ENCODE results near the gene CD109.
"Not testable (repeated sequence)": the region's sequence is repeated elsewhere in the genome, so short reads cannot be mapped to it uniquely, and the experiment has no call there.

The CD109 gene

DNA sequence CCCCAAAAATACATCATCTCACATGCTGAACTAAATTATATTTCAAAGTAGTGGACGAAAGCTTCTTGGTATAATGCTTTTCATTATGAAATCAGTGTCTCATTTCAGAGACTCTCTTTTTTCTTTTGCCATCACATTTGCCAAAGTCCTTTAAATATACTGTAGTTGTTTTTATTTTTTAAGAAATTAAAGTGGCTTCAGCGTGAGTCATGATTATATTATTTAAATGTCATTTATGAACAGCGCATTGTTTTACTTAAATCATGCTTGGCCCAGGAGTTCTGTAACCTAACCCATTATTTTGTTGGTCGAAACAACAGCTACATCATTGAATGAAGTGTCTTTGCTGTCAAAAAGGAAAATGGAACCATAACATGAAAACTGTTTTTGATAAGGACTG lies 100.9 kb downstream of the CD109 start:
- DNase-seq = no peak

DNA sequence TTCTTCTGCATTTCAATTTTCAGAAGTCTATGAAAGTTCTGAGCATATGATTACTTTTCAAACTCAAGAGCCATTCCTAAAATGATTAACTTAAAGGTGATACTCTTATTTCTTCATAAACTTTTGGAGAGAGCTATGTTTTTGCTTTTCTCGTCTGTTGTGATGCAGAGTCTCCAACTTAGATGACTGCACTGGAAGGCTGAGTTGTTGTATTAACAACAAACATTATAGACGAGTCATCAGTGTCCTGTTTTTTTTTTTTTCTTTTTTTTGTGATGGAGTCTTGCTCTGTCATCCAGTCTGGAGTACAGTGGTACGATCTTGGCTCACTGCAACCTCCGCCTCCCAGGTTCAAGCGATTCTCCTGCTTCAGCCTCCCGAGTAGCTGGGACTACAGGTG lies 101.9 kb downstream of the CD109 start:
- no peak for DNase-seq

DNA sequence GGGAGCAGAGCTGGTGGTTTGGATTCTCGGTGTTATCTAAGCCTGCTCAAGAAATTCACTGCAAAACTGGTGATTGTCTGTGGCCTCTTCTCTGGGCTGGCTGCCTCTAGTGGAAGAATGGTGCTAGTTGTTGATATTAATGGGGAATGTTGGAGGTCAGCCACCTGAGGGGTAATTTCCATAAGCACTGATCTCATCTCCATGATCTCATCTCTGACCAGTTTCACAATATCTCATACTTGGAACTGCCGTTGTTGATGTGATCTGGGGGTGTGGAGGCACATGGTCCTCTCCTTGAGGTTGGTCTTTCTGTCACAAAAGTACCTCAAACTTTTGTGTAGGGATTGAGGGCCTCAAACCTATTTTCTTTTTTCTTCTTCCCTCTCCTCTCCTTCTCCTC lies 102.6 kb downstream of the CD109 start:
- DNase-seq = no peak

DNA sequence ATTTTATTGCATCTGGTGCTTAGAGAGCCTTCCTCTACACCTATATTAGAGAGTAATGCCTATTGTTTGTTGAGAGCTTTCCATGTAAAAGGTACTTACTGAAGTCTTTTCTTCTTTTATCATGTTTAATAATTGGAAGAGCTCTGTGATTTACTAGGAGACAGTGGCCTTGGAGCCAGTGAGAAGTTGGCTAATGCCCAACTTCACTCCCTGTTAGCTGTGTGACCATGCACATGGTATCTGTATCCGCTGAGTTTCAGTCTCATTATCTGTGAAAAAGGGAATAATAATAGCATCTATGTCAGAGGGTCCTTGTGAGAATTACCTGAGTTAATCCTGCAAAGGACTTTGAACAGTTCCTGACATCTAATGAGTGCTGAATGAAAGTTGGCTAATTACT lies 105.0 kb downstream of the CD109 start:
- DNase-seq = no peak

DNA sequence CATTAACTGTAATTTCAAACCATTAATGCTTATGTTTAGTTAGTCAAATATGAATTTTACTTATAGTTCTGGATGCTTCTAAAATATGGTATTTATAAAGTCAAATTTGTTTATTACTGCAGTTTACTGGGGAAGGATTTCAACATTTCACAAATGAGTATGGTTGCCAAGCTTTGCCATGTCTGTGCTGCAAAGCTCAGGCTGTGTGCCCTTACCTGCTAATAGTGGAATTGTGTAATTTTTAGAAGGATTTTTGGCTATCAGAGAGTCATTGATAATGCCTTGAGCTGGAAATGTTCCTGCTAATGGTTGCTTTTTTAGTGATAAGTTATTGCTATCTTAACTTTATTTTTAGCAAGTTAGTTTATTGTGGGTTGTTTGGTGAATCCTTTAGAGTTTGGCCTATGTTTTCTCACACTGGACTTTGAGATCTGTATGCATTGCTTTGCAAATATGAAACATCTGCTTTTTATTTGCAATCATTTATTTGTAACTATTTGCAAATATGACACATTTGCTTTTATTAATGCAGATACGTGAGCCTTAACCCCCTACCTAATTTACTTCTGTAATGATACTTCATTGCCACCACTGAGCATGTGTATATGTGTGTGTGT lies 105.8 kb downstream of the CD109 start:
- DNase-seq = no peak

DNA sequence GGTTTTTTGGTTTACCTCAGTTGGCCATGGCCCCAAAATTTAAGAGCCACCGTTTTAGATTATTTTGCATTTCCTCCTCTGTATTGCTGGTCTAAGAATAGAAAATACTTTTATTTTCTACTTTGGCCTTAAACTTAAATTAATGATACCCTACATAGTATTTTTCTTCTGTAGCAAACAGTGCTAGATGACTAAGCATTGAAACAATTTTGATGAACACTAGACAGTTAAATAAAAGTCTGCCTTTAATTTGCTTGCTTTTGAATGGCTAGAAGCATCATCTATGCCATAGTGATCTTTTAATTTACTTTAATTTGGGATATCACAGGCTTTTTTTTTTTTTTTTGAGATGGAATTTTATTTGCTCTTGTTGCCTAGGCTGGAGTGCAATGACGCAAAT lies 106.4 kb downstream of the CD109 start:
- DNase-seq = no peak

DNA sequence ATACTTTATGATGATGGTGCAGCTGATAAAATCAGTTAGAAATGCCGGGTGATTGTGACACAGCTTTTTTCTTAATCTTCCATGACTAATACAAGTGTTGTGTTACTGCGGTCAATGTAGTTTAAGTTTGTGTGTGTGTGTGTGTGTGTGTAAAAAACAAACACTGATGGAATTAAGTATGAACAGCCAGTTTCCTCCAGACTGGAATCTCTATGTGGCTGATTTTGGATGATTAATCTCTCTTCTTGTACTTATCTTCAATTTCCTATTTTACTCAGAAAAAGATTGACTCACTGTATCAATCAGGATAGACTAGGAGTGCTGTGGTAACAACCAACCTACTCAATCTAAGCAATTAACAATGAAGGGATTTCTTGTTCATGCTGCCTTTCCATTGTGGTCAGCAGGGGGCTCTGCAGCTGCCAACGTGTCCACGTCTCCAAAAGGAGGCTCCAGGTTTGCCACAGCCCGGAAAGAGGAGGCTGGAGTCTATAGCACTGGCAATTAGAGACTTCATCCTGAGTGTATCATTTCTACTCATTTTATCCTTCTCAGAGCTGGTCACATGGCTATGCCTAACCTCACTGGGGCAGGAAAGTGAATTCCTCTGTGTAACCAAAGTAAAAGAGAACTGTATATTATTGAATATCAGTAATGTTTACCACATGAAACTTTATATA lies 107.7 kb downstream of the CD109 start:
- peak; percentile 21 for DNase-seq

DNA sequence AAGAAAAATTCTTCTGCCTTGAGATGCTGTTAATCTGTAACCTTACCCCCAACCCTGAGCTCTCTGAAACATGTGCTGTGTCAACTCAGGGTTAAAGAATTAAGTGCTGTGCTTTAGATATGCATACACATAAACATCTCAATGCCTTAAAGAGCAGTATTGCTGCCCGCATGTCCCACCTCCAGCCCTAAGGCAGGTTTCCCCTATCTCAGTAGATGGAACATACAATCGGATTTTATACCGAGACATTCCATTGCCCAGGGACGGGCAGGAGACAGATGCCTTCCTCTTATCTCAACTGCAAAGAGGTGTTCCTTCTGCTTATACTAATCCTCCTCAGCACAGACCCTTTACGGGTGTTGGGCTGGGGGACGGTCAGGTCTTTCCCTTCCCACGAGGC lies 109.2 kb downstream of the CD109 start:
- DNase-seq = not testable (repeated sequence)

DNA sequence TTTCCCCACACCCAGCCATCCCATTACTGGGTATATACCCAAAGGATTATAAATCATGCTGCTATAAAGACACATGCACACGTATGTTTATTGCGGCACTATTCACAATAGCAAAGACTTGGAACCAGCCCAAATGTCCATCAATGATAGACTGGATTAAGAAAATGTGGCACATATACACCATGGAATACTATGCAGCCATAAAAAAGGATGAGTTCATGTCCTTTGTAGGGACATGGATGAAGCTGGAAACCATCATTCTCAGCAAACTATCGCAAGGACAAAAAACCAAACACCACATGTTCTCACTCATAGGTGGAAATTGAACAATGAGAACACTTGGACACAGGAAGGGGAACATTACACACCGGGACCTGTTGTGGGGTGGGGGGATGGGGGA lies 110.0 kb downstream of the CD109 start:
- not testable (repeated sequence) for DNase-seq

DNA sequence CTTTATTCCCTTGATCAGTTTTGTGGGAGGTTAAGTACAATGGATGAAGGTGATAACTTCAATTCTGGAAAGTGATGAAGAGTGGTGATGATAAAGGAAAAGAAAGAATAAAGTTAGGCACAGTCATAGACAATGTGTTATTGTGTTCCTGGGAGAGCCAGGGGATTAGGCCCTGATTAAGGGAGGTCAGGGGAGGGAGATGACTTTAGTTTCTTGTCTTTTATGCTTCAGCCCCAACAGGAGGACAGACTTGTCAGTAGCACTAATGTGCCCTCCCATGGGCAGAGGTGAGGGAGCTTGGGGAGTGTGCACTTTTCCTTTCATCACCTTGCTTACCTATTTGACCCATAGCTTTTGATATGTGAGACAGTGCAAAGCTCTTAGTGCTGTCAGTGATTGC lies 115.7 kb downstream of the CD109 start:
- DNase-seq = no peak

DNA sequence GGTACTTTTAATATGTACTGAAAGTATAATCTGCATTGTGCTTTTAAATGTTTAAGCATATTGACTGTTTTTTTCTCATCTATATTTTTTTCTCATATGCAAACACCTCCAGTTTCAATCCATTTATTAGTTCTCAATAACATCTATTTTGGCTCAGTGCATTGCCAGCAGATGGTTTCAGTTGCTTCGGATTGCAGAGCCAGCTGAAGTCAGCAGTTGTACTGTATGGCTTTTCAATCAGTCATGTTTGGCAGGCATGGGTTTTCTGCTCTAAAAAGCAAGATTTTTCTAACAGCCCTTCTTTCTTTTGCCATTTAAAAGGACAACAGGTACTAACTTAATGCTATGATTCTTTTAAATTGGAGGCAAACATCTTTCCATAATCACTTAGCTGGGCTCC lies 121.2 kb downstream of the CD109 start:
- DNase-seq = no peak

DNA sequence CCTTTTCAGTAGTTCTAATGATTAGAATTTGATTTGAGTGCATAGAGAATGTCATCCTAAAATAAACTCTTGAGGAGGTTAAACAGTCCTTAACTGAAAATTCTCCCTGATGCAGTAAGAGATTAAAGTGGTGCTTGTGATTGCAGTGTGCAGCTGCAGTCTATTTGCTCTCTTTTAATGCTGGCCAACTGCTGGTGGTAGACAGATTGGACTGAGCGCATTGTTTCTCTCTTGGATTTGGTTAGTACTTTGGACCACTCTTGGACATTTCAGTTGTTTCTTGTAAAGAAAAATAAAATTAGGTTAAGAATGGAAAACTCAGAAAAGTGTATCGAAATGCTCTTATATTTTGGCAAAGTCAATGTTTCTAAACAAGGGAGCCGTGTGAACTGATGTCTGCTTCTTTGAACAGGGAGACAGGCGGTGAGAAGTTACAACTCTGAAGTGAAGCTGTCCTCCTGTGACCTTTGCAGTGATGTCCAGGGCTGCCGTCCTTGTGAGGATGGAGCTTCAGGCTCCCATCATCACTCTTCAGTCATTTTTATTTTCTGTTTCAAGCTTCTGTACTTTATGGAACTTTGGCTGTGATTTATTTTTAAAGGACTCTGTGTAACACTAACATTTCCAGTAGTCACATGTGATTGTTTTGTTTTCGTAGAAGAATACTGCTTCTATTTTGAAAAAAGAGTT lies 127.2 kb downstream of the CD109 start:
- peak; percentile 70 for DNase-seq

DNA sequence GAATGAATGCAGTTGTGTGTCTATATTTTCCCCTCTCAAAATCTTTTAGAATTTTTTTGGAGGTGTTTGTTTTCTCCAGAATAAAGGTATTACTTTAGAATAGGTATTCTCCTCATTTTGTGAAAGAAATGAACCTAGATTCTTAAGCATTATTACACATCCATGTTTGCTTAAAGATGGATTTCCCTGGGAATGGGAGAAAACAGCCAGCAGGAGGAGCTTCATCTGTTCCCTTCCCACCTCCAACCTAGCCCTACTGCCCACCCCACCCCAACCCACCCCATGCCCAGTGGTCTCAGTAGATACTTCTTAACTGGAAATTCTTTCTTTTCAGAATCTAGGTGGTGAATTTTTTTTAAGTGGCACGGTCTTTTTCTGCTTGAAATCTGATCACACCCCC lies 127.8 kb downstream of the CD109 start:
- DNase-seq = no peak

DNA sequence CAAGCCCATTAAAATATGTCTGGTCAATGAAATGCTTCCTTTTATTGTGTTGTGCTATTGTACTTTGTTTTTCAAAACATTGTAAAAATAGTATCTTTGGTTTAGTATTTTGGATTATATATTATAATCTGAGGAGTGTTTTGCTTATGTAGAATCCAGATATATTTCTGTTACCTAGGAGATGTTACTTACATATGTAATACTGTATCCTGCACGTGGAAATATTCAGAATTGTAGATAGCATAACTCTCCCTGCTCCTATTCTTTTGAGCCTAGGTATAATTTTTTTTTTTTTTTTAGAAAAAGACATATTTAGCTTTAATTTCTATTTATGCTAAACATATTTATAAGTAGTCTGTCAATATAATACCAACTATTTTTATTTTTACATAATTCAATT lies 130.6 kb downstream of the CD109 start:
- no peak for DNase-seq

DNA sequence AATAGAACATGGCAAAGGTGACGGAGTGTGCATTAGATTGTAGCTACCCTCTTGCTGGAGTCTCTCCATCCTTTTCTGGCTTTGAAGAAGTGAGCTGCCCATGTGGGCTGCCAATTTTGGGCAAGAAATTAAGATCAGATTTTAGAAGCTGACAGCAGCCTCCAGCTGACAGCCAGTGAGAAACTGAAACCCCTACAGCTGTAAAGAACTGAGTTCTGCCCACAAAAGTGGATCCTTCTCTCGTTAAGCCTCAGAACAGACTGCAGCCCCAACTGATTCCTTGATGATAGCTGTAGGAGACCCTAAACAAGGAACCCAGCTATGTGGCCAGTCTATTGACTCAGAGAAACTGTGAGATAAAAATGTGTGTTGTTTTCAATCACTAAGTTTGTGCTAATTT lies 134.1 kb downstream of the CD109 start:
- no peak for DNase-seq

DNA sequence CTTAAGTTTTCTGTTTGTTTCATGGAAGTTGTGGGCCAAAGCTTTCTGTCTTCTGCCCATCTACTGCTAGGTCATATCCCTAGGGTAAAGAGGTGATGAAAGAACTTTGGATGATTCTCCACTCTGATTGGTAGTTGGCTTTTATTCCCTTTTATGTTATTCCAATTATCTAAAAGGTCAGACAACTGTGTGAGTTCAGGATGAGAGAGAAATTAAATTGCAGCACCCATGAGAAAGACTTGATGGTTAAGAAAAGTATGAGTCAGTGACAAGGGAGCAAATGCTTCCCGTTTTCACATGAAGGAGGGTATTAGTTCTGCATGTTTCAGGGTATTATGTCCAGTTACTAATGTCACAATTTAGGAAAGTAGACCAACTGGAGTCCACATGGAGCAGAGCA lies 136.3 kb downstream of the CD109 start:
- no peak for DNase-seq

DNA sequence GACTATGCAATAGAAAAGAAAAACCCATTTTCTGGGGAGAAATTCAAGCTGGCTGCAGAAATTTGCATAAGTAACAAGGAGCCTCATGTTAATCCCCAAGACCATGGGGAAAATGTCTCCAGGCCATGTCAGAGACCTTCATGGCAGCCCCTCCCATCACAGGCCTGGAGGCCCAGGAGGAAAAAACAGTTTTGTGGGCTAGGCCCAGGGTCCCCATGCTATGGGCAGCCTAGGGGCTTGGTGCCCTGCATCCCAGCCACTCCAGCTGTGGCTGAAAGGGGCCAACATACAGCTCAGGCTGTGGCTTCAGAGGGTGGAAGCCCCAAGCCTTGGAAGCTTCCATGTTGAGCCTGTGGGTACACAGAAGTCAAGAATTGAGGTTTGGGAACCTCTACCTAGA lies 148.7 kb downstream of the CD109 start:
- DNase-seq = not testable (repeated sequence)

DNA sequence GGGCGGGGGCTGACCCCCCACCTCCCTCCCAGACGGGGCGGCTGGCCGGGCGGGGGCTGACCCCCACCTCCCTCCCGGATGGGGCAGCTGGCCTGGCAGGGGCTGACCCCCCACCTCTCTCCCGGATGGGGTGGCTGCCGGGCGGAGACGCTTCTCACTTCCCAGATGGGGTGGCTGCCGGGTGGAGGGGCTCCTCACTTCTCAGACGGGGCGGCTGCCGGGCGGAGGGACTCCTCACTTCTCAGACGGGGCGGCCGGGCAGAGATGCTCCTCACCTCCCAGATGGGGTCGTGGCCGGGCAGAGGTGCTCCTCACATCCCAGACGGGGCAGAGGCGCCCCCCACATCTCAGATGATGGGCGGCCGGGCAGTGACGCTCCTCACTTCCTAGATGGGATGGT lies 155.0 kb downstream of the CD109 start:
- not testable (repeated sequence) for DNase-seq

DNA sequence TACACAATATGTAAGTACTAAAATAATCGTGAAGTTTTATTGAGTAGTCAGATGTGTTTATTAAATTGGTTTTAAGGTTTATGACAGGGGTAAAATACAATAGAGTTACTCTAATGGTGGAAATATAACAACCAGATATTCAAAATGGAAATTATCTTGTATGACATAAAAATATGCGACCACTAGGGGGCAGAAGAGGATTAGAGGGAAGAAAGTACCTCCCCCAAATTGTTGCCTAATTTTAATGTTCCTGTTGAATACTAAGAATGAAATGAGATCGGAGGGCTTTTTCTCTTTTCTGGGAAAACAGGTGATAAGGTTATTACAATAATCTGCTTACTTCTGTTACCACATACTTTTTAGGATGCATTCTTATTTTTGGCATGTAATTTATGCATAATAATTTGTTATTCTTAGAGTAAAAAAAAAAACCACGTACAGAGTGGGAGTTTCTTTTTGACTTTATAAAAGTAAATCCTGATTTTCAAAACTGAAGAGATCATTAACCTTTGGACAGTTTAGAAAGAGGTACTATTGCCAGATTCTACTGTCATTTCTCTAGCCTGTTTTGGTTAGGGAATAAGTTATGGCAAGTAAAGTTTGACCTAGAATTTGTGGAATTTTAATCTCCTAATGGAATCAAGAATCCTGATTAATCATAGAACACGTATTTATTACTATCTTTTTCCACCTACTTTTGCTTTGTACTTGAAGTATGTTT lies 159.2 kb downstream of the CD109 start:
- peak; percentile 11 for DNase-seq

DNA sequence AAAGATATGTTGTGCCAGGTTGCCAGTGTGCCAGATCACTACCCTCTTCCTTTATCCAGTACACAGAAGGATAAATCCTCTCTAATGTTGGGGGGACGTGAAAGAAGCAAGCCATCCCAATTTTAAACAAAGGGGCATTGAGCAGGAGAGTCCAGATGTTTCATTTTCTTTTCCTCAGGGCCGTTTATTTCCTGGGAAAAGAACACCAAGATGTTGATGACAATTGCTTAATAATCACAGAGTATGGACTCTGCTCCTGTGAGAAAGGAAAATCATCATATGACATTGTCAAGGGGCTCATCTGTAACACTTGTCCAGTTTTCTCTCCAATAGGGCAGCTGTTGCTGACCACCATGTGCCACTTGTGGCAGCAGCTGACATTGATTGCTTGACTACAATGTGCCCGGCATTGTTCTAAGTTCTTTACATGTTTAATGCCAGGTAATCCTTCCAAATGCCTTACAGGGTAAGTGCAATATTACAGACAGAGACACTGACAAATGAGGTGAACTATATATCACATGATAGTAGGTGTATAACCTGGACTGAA lies 161.4 kb downstream of the CD109 start:
- no peak for DNase-seq

DNA sequence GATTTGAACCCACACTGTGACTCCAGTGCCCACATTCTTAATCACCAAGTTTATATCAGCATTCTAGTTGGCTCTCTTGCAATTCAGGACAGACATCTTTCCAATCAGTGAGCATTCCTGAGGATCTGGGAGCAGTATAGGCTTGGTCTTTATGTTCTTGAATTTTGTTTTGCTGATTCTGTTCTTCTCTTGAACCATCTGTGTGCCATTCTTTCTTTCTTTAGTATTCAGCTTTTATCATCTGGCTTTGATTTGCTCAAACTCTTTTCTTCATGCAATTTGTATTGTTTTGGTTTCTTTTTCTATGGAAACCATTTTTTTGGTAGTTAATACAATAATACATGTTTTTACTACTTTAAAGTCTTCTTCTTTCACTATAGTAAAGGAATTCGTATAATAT lies 162.4 kb downstream of the CD109 start:
- DNase-seq = no peak

DNA sequence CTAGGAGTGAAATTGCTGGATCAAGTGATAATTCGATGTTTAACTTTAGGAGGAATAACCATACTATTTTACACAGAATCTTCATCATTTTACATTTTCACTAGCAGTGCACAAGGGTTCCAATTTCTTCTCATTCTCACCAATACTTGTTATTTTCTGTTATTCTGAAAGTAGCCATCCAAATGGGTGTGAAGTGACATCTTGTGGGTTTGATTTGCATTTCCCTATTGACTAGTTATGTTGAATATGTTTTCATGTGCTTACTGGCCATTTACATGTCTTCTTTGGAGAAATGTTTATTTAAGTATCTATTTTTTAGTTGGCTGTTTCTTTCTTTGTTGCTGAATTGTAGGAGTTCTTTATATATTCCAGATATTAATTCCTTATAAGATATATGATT lies 164.3 kb downstream of the CD109 start:
- no peak for DNase-seq

DNA sequence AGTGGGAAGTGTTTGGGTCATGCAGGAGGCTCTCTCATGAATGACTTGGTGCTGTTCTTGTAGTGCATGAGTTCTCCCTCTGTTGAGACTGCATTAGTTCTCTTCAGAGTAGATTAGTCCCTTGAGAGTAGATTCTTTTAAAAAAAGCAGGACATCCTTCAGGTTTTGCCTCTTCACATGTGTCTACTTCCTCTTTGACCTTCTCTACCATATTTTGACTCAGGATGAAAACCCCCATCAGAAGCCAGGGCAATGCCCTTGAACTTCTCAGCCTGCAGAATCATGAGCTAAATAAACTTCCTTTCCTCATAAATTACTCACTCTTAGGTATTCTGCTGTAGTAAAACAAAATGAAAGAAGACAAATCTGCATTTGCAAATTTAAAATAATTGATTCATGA lies 170.3 kb downstream of the CD109 start:
- no peak for DNase-seq

DNA sequence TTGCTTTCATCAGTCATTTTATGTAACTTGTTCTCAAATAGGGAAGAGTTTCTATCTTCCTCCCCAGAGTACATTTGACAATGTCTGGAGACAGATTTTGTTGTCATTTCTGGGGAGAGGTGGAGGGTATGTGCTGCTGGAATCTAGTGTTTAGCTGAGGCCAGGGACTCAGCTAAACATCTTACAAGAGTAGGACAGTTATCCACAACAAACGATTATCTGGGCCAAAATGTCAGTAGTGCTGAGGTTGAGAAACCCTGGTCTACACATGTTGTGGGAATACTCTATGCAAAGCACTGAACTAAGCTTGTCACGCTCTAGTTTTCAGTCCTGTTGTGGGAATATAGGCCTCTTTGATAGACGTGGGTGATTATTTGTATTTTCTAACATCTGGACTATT lies 171.4 kb downstream of the CD109 start:
- DNase-seq = no peak

Measured in DMS153 (cell line).